Kidney epithelial cell (primary cell): Measurements from ENCODE around the gene OR5AU1. TPM values are rescaled to one million over a fixed set of nuclear protein-coding genes. Genes with fewer than 3 reads are reported as not detected.

ENCODE experiments used
- DNase-seq: peaks from one replicate; pipeline ENCODE4 v3.0.0-alpha.2; 2010; ENCODE audit warnings: low read depth
- H3K27me3 ChIP-seq: 2 replicates; pipeline ENCODE4 v1.6.0; 2011; ENCODE audit warnings: low read length; ENCODE audit not compliant: control insufficient read depth, insufficient read depth
- H3K36me3 ChIP-seq: 2 replicates; pipeline ENCODE4 v1.5.1; 2011; ENCODE audit warnings: low read length; ENCODE audit not compliant: control insufficient read depth, insufficient read depth
- H3K4me3 ChIP-seq: 2 replicates; pipeline ENCODE4 v1.5.1; 2011; ENCODE audit warnings: low read depth, mild to moderate bottlenecking, control low read depth, low read length
- total RNA-seq: library from RNA; depleted of rRNA; stranded (reverse); fragments of >200 nt; gene quantifications from 2 replicates; pipeline ENCODE4 v1.2.3, GENCODE V29; 2015
- TF ChIP-seq, protein P1 (sequence below): IDR thresholded peaks from 2 replicates; pipeline ENCODE4 v1.5.1; 2011; ENCODE audit warnings: mild to moderate bottlenecking, moderate library complexity, low read length, control low read depth, inconsistent platforms; ENCODE audit not compliant: insufficient read depth, poor library complexity, severe bottlenecking

Gene OR5AU1
- total RNA-seq, 1 donor from 2014 or later: not detected

DNA sequence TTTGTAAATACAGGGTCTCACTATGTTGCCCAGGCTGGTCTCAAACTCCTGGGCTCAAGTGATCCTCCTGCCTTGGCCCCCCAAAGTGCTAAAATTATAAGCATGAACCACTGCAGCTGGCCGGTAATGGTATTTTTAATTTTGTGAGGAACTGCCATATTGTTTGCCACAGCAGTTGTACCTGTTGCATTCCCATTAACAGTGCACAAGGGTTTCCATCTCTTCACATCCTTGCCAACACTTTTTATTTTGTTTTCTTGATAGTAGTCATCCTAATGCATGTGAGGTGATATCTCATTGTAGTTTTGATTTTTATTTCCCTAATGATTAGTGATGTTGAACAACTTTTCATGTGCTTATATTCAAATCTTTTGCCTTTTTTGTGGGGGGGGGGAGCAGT, 13.5 kb downstream of the OR5AU1 start:
- no peaks in the 10 kb centered on the region for H3K36me3 ChIP-seq
- TF ChIP-seq, protein P1, sequence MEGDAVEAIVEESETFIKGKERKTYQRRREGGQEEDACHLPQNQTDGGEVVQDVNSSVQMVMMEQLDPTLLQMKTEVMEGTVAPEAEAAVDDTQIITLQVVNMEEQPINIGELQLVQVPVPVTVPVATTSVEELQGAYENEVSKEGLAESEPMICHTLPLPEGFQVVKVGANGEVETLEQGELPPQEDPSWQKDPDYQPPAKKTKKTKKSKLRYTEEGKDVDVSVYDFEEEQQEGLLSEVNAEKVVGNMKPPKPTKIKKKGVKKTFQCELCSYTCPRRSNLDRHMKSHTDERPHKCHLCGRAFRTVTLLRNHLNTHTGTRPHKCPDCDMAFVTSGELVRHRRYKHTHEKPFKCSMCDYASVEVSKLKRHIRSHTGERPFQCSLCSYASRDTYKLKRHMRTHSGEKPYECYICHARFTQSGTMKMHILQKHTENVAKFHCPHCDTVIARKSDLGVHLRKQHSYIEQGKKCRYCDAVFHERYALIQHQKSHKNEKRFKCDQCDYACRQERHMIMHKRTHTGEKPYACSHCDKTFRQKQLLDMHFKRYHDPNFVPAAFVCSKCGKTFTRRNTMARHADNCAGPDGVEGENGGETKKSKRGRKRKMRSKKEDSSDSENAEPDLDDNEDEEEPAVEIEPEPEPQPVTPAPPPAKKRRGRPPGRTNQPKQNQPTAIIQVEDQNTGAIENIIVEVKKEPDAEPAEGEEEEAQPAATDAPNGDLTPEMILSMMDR: no peak
- DNase-seq: no peak

DNA sequence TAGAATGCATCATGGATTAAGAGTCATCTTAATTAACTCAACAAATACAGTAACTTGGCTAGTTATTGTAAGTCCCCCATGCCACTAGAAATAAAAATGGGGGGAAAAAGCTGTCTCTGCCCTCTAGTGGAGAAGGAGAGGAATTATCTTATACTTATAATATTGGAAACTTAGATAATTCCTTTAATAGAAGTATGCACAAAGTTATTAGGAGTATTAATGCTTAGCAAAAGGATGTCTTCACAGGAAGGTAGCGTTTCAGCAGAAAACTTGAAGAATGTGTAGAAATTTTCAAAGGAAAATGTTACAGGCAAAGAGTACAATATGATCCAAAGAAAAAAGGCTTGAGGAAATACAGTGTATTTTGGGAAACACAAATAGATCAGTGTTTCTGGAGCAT, 19.8 kb downstream of the OR5AU1 start:
- H3K36me3 ChIP-seq: no peaks in the 10 kb centered on the region
- TF ChIP-seq, protein P1: peak; percentile 56
- H3K4me3 ChIP-seq: no peak overlapping the region
- H3K27me3 ChIP-seq: no peaks in the 10 kb centered on the region
- no peak for DNase-seq

More for the DNA sequence above, 13.5 kb downstream of the OR5AU1 start:
- Histone ChIP-seq H3K27me3 (no peaks in the 10 kb centered on the region), H3K4me3 (no peak overlapping the region)

DNA sequence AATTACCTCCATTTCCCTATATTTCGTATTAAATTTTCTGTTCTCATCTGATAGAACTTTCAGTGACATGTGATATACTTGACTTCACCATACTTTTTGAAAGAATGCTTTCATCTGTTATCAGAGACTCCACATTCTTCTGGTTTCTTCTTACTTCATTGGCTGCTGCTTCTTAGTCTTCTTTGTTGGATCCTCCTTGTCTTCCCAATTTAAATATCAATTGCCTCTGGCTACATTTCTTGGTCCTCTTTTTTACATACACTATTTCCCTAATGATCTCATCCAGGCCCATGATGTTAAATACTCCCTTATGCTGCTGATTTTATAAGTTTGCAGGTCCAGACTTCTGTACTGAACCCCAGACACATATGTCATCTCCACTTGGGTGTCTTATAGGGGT, 22.0 kb downstream of the OR5AU1 start:
- Histone ChIP-seq H3K4me3 (no peak overlapping the region), H3K36me3 (no peaks in the 10 kb centered on the region), H3K27me3 (no peaks in the 10 kb centered on the region)
- TF ChIP-seq, protein P1: no peak
- DNase-seq: no peak

DNA sequence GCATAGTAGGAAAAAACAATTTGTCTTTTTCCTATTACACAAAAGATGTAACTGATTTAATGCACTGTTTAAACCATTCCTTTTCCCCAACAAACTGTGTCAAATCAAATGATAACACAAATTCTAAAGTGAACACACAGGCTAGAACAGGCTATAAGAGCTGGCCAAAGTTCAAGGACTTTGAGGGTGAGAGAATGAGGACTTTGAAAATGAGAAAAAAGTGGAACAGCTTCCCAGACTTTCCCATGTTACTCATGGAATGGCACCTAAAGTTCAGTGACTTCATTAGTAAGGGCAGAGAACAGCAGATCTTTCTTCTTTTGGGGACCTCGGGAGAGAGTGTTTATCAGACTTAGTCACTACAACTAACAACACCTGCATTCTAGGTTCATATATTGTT, 32.4 kb downstream of the OR5AU1 start:
- DNase-seq: no peak
- Histone ChIP-seq H3K36me3 (no peaks in the 10 kb centered on the region), H3K4me3 (no peak overlapping the region), H3K27me3 (no peaks in the 10 kb centered on the region)
- TF ChIP-seq, protein P1: no peak

DNA sequence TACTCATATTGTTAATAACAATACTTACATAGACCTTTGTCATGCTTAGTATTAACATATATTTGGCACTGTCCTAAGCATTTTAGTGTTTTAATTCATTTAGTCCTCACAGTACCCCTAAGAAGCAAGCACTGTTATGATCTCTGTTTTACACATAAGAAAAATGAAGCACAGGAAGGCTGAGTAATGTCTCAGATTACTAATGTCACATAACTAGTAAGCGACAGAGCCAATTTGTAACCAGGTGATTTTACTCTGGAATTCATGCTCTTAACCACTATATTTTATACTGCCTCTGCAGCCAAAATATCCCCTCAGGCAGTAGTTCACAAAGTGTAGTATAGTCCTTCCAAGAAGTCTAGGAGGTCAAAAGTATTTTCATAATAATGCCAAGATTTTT, 34.7 kb downstream of the OR5AU1 start:
- Histone ChIP-seq H3K27me3 (no peaks in the 10 kb centered on the region), H3K36me3 (no peaks in the 10 kb centered on the region), H3K4me3 (no peak overlapping the region)
- TF ChIP-seq, protein P1: no peak
- DNase-seq: no peak

DNA sequence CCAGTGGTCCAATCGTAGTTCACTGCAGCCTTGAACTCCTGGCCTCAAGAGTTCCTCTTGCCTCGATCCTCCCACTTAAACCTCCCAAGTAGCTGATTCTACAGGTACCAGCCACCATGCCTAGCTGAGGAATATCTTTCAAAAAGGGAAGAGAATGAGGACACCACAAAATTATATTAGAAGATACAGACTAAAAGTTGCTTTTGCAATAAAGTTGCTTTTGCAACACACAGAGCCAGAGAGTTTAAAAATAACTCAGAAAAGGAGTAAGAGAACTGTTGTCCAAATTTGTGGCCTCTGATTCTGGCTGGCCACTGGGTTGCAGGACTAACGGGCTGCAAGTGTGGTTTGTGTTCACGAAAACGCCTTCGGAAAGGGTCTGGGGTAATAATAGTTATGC, 35.2 kb downstream of the OR5AU1 start:
- Histone ChIP-seq H3K36me3 (no peaks in the 10 kb centered on the region), H3K4me3 (no peak overlapping the region), H3K27me3 (no peaks in the 10 kb centered on the region)
- TF ChIP-seq, protein P1: no peak
- no peak for DNase-seq
